ENCODE measurements around the gene HIVEP3.
"Not testable (repeated sequence)": the region's sequence is repeated elsewhere in the genome, so short reads cannot be mapped to it uniquely, and the experiment has no call there.

HIVEP3 gene

GRCh38 chr1:41702771-41703170 lies 216.0 kb downstream of the HIVEP3 start:
- no peak for DNase-seq

DNA sequence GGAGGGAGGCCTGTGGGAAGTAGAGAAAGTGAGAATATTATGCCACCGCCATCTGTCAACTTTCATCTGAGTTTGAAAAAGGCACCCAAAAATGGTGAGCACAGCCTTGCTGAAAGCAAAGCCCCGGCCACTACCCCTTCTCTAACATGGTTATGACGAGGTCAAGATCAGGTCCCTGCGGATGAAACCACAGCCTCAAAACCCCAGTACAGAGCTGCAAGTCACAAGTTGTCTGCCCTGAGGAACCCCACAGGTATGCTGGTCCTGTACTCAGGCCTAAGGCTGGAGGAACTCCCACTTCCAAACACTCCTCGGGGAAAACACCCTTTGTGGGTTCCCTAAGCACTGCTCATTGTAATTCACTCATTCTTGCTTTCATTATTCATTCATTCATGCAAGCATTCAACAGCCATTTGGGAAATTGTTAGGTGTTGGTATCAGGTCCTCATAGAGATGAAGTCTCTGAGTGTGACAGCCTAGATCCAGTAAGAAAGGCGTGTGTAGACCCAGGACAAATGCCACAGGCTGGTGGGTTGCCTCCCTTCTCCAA lies 217.7 kb downstream of the HIVEP3 start:
- DNase-seq = no peak

GRCh38 chr1:41700581-41700980 lies 218.1 kb downstream of the HIVEP3 start:
- no peak for DNase-seq

DNA sequence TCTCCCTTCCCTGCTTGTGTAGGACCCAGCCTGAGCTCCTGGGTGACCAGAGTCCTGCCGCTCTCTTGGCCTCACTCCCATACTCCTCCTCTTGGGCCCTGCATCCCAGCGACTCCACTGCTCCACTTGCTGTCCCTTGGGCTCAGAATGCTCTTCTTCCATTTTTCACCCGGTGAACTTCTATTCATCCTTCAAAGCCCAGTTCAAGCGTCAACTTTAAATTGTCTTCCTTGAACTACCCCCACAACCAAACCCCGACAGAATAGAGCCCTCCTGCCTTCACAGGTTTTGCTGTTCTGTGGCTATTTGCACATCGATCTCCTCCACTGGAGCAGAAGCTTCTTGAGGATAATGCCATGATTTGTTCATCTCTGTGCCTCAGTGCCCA lies 218.9 kb downstream of the HIVEP3 start:
- DNase-seq = no peak

- DNase-seq = no peak
Observed at GRCh38 chr1:41698916-41699860, 219.5 kb downstream of the HIVEP3 start.

- DNase-seq = no peak
Observed at GRCh38 chr1:41696381-41696780, 222.3 kb downstream of the HIVEP3 start.

- no peak for DNase-seq
Observed at GRCh38 chr1:41695118-41695745, 223.5 kb downstream of the HIVEP3 start.

DNA sequence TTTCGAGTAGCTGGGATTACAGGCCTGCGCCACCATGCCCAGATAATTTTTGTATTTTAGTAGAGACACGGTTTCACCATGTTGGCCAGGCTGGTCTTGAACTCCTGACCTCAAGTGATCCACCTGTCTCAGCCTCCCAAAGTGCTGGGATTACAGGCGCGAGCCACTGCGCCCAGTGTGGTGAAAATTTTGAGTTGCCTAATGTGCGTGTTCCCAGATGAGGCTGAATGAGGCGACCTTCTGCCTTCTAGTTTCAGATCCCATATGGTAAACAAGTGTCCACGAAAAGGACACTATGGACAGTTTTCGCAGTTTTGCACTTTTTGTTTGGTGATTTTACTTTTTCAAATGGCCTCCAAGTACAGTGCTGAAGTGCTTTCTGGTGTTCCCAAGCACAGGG lies 226.8 kb downstream of the HIVEP3 start:
- not testable (repeated sequence) for DNase-seq

- no peak for DNase-seq
Observed at GRCh38 chr1:41691424-41691823, 227.3 kb downstream of the HIVEP3 start.

DNA sequence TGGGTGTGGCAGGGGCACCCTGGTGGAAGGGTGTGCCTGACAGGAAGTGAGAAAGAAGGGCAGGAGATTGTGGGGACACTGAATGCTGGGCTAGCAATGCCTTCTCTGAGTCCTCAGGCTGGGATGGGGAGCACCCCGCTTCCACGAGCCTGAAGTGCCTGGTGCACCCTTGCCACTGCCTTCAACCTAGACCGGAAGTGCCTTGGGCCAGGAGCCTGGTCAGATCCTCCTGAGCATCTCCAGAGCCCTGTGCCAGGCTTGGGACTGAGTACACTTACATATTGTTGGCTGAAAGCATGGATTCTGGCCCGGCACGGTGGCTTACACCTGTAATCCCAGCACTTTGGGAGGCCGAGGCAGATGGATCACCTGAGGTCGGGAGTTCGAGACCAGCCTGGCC lies 228.4 kb downstream of the HIVEP3 start:
- DNase-seq = no peak

DNA sequence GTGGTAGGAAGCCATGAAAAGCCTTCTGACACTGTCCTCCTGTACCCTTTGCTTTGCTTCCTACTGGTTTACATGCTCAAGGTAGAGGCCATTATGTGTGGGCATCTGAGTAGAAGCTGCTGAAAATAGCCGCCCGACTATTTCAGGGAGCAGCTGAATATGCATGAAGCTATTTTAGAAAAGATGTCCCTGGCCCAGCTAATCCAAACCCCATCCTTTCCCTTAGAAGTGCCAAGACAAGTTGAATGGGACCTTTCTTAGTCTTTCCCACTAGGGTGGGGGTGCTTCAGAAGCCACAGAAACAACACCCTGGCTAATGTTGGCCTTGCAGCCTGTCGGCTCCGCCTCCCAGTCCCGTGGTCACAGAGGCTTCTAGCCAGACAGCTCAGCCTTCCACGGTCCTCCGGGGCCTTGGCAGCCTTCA lies 229.2 kb downstream of the HIVEP3 start:
- no peak for DNase-seq

DNA sequence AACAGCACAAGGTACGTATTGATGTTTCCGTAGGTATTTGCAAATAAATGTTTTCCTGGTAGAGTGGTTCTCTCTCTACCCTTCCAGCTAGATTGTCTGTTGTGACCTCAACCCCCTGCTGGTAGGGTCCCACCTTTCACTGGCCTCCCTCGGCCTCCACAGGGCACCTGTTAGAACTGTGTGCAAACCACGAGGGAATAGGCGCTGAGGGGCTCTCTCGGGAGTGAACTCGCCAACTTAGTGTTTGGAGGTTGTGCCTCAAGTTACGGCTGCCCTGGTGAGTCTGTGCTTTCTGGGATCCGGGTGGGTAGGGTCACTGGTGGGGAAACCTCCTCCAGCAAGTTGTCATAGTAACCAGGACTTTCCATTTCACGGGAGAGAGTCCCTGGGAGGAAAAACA lies 229.6 kb downstream of the HIVEP3 start:
- no peak for DNase-seq

GRCh38 chr1:41687007-41687406 lies 231.7 kb downstream of the HIVEP3 start:
- no peak for DNase-seq

- peak; percentile 52 for DNase-seq
Observed at GRCh38 chr1:41683681-41684500, 234.8 kb downstream of the HIVEP3 start.

DNA sequence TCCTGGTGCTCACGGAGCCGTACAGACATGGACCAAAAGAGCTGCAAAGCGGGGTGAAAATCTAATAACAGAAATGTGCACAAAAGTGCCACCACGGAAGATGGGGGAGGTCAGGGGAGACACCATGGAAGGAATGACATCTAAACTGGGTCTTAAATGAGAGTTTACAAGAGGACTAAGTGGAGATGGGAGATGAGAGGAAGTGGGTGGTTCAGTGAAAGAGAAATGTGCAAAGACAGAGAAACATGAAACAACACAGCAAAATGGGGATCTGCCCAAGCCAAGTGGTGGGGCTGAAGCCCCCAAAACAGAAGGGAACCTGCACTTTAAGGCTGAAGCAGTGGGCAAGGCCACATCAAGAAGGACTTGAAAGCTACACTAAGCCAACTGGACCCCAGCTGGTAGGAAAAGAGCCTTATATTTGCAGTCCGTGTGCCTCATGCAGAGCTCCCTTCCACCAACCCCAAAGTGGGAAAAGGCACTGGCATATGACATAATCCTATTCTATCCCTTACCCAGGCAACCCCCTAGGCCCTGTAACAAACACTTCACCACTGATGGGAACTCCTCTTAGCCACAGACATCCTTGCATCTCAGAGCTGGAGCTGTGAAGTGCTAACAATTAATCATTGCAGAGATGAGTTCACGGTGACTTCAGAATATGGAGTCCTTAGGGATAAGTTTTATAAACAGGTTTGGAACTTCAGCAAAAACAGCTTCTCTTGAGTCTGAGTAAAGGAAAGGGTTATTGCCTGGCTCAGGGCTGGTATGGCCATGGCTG lies 235.7 kb downstream of the HIVEP3 start:
- DNase-seq = no peak

DNA sequence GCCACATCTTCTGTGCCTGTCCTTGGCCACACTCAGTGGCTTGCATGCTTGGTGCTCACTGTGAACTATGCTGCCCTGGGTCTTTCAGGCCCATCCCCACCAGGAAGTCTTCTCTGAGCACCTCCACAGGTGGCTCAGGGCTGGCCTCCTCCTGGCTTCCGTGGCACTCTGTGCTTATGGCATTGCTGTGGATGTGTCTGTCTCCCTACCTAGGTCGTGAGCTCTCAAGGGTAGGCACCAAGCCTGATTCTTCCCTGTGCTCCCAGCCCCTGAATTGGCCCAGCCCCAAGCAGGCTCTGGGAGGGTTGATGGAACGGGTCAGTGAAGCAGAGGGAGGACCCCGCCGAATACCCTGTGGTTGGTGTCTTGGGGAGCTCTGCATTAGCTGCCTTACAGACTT lies 236.6 kb downstream of the HIVEP3 start:
- no peak for DNase-seq

GRCh38 chr1:41681331-41682098 lies 237.2 kb downstream of the HIVEP3 start:
- DNase-seq = no peak

DNA sequence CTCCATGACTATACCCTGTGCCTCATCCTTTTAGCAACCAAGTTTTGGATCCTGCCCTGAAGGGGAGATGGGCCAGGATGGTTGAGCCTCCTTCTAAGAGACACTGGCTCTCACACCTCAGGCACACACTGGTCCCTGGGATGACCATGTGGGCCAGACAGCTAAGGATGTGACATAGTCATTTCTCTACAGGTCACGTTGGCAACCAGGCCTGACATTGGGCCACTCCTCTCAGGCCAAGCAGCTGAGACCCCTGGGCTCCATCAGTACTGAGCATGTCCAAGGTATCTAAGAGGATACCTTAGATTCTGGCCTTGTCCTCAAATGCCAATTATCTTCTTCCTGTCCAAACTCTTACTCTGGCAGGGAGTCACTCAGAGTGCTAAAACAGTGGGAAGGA lies 238.7 kb downstream of the HIVEP3 start:
- no peak for DNase-seq

GRCh38 chr1:41679531-41679930 lies 239.2 kb downstream of the HIVEP3 start:
- DNase-seq = no peak

GRCh38 chr1:41678111-41678878 lies 240.4 kb downstream of the HIVEP3 start:
- DNase-seq = no peak

- no peak for DNase-seq
Observed at GRCh38 chr1:41677620-41678019, 241.1 kb downstream of the HIVEP3 start.

Measured in 8988T (cell line).